OCI-M1 (cell line): ENCODE data around the gene GNAI2.
"Not testable (repeated sequence)": the region's sequence is repeated elsewhere in the genome, so short reads cannot be mapped to it uniquely, and the experiment has no call there.

ENCODE experiments used
- DNase-seq: peaks from one replicate; lab custom pipeline; 2025; lab: John Stamatoyannopoulos, UW

Gene GNAI2

GRCh38 chr3:50226888-50227389 is 9.1 kb upstream of the GNAI2 start:
- DNase-seq, result peak; percentile 38

- DNase-seq, result peak; percentile 94
Observed at GRCh38 chr3:50227390-50228183, 8.4 kb upstream of the GNAI2 start.

- DNase-seq, result not testable (repeated sequence)
Observed at GRCh38 chr3:50228184-50228763, 7.7 kb upstream of the GNAI2 start.

GRCh38 chr3:50229490-50229889 is 6.5 kb upstream of the GNAI2 start:
- DNase-seq, result no peak

- no peak for DNase-seq
Observed at GRCh38 chr3:50230104-50230793, 5.8 kb upstream of the GNAI2 start.

- DNase-seq, result no peak
Observed at GRCh38 chr3:50230794-50231125, 5.2 kb upstream of the GNAI2 start.

GRCh38 chr3:50231581-50231980 is 4.4 kb upstream of the GNAI2 start:
- DNase-seq, result no peak

GRCh38 chr3:50232303-50232702 is 3.7 kb upstream of the GNAI2 start:
- DNase-seq, result no peak

- DNase-seq, result no peak
Observed at GRCh38 chr3:50233176-50233575, 2.8 kb upstream of the GNAI2 start.

GRCh38 chr3:50236484-50237132 is 604 bp downstream of the GNAI2 start:
- no peak for DNase-seq

GRCh38 chr3:50237133-50237651 is 1.2 kb downstream of the GNAI2 start:
- DNase-seq, result peak; percentile 28

- DNase-seq, result peak; percentile 70
Observed at GRCh38 chr3:50237754-50238548, 1.9 kb downstream of the GNAI2 start.

GRCh38 chr3:50238549-50239026 is 2.6 kb downstream of the GNAI2 start:
- no peak for DNase-seq

GRCh38 chr3:50239649-50240048 is 3.6 kb downstream of the GNAI2 start:
- DNase-seq, result no peak

GRCh38 chr3:50241163-50241562 is 5.2 kb downstream of the GNAI2 start:
- no peak for DNase-seq

- DNase-seq, result no peak
Observed at GRCh38 chr3:50241713-50242380, 5.8 kb downstream of the GNAI2 start.

- DNase-seq, result no peak
Observed at GRCh38 chr3:50242381-50242770, 6.4 kb downstream of the GNAI2 start.

GRCh38 chr3:50242851-50243542 is 7.0 kb downstream of the GNAI2 start:
- peak; percentile 85 for DNase-seq

GRCh38 chr3:50243543-50243895 is 7.5 kb downstream of the GNAI2 start:
- no peak for DNase-seq

GRCh38 chr3:50244813-50245212 is 8.8 kb downstream of the GNAI2 start:
- DNase-seq, result not testable (repeated sequence)
